GM06990 (cell line): ENCODE data around the gene TNFRSF1B.

Experiments
- DNase-seq: peaks from one replicate; pipeline ENCODE4 v3.0.0-alpha.2; 2011; ENCODE audit not compliant: insufficient read length; ENCODE audit errors: extremely low read depth
- H3K27me3 ChIP-seq: replicated peaks from 2 replicates; pipeline ENCODE4 v1.6.0; 2011; ENCODE audit warnings: low read length; ENCODE audit not compliant: control insufficient read depth, insufficient read depth
- H3K36me3 ChIP-seq: 2 replicates; pipeline ENCODE4 v1.5.1; 2011; ENCODE audit warnings: low read length; ENCODE audit not compliant: control insufficient read depth, insufficient read depth
- H3K4me3 ChIP-seq: replicated peaks from 2 replicates; pipeline ENCODE4 v1.5.1; 2011; ENCODE audit warnings: low read depth, mild to moderate bottlenecking, control low read depth, low read length
- CTCF ChIP-seq: IDR thresholded peaks from 2 replicates; pipeline ENCODE4 v1.5.1; 2011; ENCODE audit warnings: low read length, control low read depth, mild to moderate bottlenecking, inconsistent platforms; ENCODE audit not compliant: insufficient read depth, poor library complexity, severe bottlenecking

Gene TNFRSF1B

GRCh38 chr1:12201352-12202189 is 34.8 kb downstream of the TNFRSF1B start:
- TF ChIP-seq CTCF, result no peak
- H3K36me3 ChIP-seq, result peaks cover 25% of the 10 kb centered on the region

GRCh38 chr1:12202190-12202497 is 35.4 kb downstream of the TNFRSF1B start:
- no peaks in the 10 kb centered on the region for H3K27me3 ChIP-seq
- TF ChIP-seq CTCF, result no peak
- DNase-seq, result no peak
- H3K4me3 ChIP-seq, result no peak overlapping the region
- H3K36me3 ChIP-seq, result peaks cover 29% of the 10 kb centered on the region

More at GRCh38 chr1:12201352-12202189, 34.8 kb downstream of the TNFRSF1B start:
- Histone ChIP-seq H3K4me3 (no peak overlapping the region), H3K27me3 (no peaks in the 10 kb centered on the region)
- DNase-seq, result no peak

GRCh38 chr1:12202577-12202976 is 35.8 kb downstream of the TNFRSF1B start:
- H3K27me3 ChIP-seq, result no peaks in the 10 kb centered on the region
- peaks cover 26% of the 10 kb centered on the region for H3K36me3 ChIP-seq
- DNase-seq, result no peak
- no peak overlapping the region for H3K4me3 ChIP-seq
- TF ChIP-seq CTCF, result no peak

- H3K36me3 ChIP-seq, result peaks cover 28% of the 10 kb centered on the region
- DNase-seq, result no peak
- H3K4me3 ChIP-seq, result no peak overlapping the region
- H3K27me3 ChIP-seq, result no peaks in the 10 kb centered on the region
- TF ChIP-seq CTCF, result peak; percentile 11
Measured at GRCh38 chr1:12203216-12204007, 36.6 kb downstream of the TNFRSF1B start.

GRCh38 chr1:12204140-12204539 is 37.3 kb downstream of the TNFRSF1B start:
- TF ChIP-seq CTCF, result no peak
- no peaks in the 10 kb centered on the region for H3K27me3 ChIP-seq
- no peak overlapping the region for H3K4me3 ChIP-seq
- DNase-seq, result no peak
- H3K36me3 ChIP-seq, result peaks cover 32% of the 10 kb centered on the region
